Stimulated activated CD8-positive, alpha-beta memory T cell treated with anti-CD3 and anti-CD28 coated beads, Interleukin-4, amount 100 ng/mL, for 1 hour (primary cell): ENCODE results near the gene AHNAK.
A peak's percentile ranks its signal among the peaks of the same experiment; 100 is the strongest.

Experiments
- DNase-seq, 2 donors: peaks; one replicate each; pipeline ENCODE4 v3.0.0-alpha.2; 2020; ENCODE audit warnings: low read depth in 2 of 2, low spot score in 1 of 2

AHNAK gene

DNA sequence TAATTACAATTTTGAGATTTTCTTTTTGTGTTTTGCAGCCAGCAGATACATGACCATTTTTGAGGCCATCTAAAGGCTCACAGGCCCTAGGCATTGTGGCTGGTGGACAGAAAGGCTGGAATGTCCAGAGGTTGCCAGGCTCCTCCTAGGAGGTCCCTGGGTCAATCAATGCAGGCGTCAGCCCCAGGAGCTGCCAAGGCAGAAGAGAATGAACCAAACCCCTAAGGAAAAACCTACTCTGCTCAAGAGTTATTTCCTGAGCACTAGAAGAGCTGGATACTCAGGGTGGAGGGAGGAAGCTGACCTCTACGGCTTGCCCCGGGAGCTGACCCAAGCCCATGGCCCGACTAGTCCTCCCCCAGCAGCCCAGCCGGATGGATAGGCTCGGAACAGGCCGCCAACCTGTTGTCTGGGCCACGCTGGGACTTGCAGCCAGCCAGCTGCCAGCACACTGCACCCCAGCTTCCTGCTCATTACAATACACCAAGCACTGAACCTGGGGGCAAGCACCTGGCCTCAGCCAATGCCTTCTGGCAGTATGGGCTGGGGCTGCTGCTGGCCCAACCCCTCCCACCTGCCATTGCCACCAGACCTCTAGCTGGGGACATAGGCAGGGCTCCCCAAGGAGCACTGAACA lies 133.4 kb downstream of the AHNAK start:
- no peak for DNase-seq

DNA sequence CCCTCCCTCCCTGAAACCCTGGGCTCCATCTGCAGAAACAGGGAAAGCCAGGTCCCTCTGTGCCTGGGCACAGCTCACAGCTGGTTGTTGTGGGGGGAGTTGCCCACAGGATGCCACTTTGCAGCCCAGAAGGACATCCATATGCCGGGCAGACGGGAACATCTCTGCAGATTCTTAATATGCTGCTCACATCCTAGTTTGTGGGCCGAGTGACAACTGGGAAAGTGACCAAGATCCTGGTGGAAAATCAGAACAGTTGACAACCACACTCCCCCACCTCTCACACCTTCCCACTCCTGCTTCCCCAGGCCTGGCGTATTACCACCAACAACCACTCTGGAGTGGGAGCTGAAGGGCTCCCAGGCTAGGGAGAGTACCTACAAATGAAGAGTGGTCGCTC lies 135.1 kb downstream of the AHNAK start:
- no peak for DNase-seq

DNA sequence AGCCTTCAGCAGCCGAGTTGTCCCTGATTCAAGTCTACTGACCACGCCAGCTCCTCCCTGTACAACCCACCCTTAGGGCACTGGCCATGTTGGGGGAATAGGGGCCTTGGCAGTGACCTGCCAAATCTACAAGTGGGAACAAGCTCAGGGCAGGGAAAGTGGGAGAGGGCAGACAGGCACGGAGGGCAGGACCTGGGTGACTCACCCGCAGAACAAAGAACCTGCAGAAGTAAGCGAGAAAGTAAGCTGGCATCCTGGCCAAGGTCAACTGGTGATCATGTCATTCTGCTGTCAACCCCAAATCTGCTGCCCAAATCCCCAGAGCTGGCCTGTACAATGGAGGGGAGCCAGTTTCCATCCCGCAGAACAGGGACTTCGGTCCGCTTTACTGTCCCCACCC lies 135.6 kb downstream of the AHNAK start:
- DNase-seq = no peak

DNA sequence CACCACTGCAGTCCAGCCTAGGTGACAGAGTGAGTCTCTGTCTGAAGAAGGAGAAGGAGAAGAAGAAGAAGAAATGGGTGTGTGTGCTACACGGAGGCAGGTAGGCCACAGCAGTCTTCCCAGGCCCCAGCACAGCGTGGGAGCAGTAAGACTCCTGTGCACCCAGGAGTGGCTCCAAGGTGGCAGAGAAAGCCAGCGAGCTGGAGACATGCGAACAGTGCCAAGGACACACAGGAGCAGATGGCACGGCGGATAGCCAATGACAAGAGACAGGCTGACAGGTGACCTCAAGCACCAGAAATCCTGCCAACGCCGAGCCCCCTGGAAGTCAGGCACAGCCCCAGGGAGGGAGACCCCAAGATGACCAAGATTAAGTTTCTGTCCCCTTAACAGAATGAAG lies 136.8 kb downstream of the AHNAK start:
- no peak for DNase-seq

DNA sequence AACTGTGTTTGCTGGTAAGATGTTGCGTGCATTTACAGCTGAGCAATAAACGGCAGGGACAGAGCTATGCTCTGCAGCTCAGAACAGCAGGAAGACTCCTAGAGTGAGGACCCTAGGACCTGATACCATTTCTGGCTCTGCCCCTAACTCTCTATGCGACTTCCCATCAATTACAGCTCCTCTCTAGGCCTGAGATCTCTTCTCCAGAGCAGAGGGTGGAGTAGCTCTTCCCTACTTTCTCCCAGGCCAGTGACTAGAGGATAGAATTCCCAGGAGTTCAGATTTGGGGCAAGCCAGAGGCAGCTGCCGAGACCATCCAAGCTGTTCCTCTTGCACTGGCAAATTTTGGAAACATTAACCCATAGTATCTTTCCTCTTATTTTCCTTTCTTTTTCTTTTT lies 140.6 kb downstream of the AHNAK start:
- DNase-seq = no peak

DNA sequence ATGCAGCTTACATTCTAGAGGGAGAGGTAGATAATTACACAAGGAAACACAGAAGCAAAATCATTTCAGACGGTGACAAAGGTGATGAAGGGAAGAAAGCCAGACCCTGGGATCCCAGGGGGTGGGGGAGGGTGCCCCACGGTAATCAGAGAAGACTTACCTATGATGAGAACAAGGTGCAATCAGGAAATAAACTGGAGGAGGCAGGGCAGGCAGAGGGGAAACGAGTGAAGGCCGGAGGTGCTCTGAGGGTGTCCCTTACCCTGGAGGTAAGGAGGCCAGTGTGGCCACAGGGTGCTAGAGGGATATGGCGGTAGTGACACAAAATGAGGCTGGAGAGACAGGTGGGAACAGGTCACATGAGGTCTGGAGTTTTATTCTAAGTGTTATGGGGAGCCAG lies 141.7 kb downstream of the AHNAK start:
- no peak for DNase-seq

DNA sequence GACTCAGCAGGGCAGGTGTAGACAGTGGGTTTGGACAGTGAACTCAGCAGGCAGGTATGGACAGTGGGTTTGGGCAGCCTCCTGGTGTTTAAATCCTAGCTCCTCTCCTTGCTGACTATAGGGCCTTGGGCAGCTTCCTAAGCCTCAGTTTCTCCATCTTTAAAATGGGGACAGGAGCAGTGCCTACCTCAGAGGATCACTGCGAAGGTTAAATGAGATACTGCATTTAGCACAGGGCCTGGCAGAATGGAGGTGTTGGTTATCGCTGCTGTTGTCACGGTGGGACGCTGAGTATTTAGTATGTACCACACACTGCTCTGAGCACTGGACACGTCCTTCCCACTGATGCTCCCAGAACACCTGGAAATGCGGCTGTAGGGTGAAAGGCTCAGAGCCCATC lies 142.2 kb downstream of the AHNAK start:
- DNase-seq = no peak

DNA sequence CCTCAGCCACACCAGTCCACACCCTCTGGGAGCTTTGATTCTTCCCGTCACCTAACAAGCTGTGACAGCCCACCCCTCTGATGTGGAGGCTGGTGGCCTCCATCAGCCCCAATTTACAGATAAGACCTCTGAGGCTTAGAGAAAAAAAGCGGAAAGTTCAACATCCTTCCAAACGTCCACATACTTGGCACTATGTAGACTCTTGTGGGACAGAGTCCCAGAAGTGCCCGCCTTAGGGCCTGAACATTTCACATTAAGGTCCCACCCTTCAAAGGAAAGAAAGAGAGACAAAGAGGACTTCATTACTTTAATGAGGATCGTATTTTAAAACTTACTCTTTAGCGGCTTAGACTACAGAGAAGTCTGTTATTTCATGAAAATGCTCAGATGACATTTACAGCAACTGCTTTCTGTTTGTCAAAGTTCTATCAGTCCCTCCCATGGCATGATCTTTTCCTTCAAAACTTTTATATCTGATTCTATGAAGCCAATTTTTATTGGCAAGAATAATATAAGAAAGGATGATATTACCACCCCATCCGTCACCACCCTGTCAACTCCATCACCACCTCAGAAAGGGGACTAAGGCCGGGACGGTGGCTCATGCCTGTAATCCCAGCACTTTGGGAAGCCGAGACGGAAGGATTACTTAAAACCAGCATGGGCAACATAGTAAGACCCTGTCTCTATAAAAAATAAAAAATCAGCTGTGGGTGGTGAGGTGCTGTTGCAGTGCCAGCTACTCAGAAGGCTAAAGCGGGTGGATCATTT lies 143.5 kb downstream of the AHNAK start:
- no peak for DNase-seq

DNA sequence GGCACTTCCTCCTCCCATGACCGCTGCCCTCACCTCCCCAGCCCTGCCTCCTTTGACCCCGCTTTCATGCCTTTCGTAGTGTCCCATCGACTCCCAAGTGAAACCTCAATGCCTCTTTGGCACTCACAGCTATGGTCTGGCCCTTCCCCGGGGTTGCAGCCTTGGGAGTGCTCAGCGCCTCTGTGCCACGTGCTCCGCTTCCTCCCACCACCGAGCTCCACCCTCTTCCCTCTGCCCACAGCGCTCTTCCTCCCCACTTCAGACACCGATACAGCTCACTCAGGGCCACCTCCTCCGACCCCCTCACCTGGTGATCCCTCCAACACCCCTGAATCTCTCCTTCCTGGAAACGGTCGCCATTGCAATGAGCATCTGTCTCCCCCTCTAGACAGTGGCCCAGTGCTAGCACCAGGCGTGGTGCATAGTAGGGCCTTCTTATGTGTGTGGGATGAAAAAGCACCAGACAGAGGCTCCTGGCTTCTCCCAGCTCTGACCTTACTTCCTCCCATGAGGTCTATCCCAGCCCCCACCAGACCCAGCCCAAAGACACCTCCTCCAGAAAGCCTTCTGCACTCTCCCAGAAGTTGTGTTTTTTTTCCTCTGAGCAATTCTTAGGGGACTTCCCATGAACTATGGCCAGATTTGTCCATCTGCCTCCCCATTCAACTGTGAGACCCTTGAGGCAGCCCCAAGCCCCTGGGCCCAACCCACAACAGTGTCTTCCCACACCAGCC lies 144.2 kb downstream of the AHNAK start:
- DNase-seq = peak in 1 of 2 donors; percentile 22

DNA sequence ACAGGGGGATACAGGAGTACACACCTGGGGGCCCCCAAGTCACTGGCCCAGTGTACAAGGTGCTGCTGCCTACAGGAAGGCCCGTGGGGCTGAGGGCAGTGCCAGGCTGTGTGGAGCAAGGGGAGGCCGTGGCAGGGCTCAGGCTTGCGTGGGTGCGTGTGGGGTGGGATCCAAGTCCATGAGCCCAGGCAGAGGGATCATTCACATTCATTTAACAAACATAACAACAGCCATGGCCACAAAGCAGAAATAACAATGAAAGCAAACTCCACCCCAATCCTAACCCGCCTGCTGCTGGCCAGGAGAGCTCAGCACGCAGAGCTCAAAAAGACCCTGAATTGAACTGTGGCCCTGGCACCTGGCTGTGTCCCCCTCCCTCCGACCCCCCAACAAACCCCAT lies 144.8 kb downstream of the AHNAK start:
- no peak for DNase-seq

DNA sequence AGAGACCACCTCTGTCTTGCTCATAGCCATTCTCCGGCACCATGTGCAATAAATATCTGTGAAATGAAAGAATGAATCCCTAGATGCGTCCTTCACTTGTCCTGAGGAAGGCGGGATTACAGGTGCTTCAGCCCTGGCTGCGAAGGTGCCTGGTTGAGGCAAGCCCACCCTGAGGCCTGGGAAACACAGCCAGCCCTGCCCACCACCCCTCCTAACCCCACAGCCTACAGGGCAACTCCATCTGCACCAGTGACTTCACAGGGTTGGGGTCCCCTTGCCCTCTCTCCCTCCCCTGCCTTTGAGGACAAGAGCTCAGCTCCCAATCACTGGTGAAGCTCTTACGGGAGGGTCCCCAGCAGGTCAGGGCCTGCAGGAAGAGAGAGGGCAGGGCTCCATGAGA lies 145.2 kb downstream of the AHNAK start:
- no peak for DNase-seq

DNA sequence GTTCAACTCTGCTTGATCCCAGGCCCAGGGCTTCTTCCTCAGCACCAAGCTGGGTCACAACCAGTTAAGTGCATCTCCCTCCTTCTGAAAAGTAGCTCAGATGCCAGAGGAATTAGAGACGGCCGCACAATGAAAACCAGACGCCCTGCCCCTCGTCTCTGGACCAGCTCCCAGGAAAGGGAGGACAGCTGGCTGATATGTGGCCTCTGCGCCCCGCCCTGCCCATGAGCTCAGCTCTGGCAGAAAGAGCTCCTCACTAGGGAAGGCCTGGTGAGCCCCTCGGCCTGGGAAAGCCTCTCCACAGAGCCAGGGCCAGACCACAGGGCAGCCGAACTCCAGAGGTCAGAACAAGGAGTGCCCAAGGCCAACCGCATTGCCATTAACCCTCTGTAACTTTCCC lies 145.8 kb downstream of the AHNAK start:
- no peak for DNase-seq

DNA sequence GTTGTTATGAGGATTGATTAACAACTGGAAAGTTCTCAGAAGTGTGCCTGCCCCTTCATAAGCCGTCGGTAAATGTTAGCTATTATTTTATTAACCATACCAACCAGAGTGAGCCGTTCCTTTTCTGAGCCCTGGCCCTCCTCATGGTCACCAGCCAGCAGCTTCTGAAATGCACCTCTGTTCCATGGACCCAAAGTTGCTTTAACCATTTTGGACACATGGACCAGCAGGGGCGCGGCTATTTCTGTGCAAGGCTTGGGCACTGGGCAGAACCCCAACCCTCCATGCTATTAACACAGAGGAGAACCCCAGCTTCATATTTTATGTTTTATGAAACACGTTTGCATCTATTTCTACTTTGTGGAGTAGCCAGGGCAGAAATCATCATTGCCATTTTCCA lies 146.3 kb downstream of the AHNAK start:
- no peak for DNase-seq

DNA sequence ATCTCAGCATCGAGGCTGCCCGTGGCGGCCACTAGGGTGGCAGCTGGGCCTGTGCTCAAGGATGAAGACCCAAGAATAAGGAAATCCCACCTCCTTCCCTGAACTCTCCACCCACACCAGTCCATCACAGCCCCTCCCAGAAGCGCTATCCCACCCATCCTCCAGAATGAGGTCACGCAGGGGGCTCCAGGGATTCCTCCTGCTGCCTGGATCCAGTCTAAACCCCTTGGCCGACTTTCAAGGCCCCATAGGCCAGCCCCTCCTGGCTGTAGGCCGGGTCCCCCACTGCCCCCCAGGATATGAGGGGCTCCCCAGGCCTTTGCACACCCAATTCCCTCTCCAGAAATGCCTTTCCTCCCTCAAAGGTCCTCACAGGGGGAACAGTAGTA lies 146.7 kb downstream of the AHNAK start:
- DNase-seq = no peak

DNA sequence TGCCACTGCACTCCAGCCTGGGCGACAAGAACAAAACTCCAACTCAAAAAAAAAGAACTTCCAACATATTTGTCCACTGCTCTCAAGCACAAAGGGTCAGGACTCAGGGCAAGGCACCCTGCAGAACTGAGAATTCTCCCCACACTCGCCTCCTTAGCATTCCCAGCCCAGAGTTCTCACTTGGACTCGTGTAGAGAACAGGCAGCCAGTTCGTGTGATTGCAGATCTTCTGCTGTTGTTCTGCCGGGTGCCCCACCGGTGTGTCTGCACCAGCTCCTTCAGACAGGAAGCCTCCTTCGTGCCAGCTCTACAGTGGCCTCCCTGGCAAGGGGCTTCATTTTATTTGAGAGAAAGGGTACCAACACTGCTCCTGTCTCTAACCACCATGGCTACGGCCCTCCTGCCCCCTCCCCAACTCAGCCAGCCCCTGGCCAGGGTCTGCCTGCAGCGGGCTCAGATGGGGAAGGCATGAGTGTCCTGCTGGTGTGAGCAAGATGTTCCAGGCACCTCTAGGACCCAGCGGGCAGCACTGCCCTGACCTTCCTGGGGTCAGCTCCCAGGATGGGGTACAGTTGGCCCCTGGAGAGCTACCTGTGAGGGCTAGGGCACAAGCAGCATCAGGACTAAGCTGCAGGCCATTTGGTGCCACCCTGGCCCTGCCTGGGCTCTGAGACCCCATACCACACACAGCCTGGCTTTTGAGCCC lies 147.3 kb downstream of the AHNAK start:
- no peak for DNase-seq

DNA sequence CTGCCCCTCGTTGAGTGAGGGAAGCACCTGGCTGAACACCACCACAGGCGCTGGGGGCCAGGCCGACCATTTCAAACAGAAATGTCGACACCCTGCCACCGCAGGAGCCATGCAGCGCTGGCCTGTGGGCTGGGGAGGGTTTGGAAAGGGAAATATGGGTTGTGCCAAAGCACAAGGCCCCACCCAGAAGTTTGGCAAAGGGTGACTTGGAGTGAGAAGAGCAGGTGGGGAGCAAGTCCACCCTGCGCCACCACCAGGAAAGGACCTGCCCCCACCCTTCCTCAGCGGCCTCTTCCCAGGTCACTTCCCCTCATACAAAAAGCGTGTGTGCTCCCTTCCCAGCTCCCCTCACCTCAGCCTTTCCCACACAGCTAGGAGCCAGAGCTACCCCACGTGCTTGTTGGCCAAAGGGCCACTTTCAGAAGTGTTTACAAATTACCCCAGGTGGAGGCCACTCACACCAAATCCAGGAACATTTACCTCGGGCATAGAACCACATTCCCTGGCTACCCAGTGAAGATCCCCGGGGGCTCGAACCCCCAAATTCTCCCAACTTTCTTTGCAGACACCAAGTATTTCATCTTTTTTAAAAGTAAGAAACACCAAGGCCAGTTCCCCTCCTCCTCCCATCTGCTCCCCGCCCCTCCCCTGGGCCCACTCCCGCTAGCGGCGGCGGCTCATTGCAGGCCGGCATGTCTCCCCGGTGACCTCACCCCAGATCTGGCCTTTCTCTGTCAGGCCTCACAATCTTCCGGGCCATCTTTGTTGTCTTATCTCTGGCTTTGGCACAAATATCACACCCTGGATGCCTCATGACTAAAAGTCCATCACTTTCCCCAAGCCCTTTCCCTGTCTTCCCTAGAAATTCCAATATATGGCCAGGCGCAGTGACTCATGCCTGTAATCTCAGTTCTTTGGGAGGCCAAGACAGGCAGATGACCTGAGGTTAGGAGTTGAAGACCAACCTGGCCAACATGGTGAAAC lies 148.3 kb downstream of the AHNAK start:
- DNase-seq = no peak

DNA sequence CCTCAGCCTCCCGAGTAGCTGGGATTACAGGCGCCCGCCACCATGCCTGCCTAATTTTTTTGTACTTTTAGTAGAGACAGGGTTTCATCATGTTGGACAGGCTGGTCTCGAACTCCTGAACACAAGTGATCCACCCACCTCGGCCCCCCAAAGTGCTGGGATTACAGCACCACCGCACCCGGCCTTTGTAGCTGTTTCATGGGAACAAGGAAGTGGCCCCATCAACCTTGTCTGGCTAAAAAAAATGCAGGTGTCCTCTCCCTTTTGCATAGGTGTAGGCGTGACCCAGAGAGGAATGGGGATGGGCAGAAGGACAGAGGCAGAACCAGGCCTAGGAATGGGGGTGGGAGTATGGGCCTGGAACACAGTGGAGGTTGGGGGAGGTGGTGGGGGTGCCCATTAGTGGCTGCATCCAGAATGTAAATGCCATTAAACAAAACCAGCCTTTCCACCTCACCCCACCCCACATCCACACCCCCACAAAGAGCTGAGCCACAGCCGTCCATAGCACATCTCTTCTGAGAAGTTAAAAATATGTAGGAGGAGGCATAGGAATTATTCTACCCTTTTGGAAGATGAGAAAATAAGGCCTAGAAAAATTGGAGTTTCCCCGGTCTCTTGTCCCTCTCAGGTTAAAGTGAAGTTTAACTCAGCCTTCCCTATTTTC lies 150.6 kb downstream of the AHNAK start:
- no peak for DNase-seq

DNA sequence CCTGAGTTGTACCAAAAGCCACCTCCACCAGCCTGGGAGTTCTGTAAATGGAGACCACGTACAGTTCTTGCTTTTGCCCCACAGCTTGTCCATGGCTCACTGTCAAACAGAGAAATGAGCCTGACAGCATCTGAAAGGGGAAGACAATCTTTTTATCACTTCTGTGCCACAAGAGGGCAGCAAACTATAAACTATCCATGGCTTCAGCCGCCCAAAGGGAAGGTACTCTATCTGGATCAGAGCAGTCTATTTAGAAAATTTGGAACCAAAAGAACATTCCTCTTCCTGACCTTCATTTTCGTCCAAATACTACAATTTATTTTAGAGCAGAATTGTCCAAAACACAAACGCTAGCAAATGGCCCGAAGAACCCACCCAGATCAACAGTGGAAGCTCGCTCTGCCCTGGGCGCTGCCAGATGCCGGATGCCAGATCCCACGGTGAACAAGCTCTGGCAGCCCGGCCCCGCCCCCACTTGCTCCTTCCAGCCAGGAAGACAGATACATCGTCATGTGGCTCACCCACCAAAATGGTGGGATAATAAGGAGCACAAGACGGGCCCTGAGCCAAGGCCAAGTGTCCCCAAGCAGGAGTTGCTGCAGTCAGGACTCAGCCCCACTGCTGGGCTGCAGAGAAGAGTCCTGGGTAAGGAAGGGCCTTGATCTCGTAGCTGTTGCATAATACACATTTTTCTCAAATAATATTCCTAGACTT lies 151.6 kb downstream of the AHNAK start:
- DNase-seq = no peak

DNA sequence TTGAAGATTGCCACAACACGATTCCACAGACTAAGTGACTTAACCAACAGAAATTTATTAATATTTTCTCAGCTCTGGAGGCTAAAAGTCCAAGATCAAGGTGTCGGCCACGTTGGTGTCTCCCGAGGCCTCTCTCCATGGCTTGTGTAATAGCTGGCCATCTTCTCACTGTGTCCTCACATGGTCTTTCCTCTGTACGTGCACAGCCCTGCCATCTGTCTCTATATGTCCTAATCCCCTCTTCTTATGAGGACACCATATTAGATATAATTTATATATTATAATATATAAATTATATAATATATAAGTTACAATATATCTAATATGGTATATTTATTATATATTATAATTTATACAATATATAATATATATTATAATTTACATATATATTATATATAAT lies 152.9 kb downstream of the AHNAK start:
- no peak for DNase-seq
